Measurements from ENCODE around the gene SGO2. TPM values are rescaled to one million over a fixed set of nuclear protein-coding genes. Genes with fewer than 3 reads are reported as not detected.

Gene SGO2
- total RNA-seq, 1 experiment from 2014 or later = 25.4 TPM

DNA sequence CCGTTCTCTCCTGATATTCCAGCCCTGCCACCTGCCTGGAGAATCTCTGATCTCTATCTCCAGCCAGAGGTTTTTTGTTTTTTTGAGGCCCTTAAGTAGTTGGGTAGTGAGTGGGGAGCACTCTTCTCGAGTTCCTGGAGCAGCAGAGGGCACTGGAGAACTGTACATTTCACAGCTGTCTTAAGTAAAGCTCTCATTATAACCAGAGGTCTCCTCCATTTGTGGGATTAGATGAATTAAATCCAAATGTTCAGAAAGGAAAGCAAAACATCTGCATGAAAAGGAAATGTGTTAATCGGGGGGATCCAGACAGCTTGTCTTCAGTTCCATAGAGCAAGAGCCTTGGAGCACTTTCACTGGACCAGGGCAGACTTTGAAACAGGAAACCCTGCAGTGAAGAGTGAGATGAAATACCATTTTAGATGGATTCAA, 92.6 kb downstream of the SGO2 start:
- peaks cover 0 to 7% of the 10 kb centered on the region in 2 experiments; a peak in 2 of 4 replicates for H3K4me1 ChIP-seq (ENCODE audit: control insufficient read depth in 1 of 2, insufficient read depth in 2 of 2, low read length in 2 of 2)
- H3K9me2 ChIP-seq (ENCODE audit: insufficient read depth) = no peaks in the 10 kb centered on the region
- ATAC-seq (no peak), DNase-seq (ENCODE audit: low read depth, low spot score) (no peak)
- H3K4me2 ChIP-seq (ENCODE audit: low read length) = no peak overlapping the region
- CTCF ChIA-PET = interaction anchor here (1.0 to 1.3 kb wide), 2 partner anchors 85 to 86 kb away, joined by 3 to 7 read pairs; no protein-coding TSS in a partner anchor
- H3K36me3 ChIP-seq (ENCODE audit: control insufficient read depth in 1 of 2, insufficient read depth in 2 of 2, low read length in 2 of 2) = no peaks in the 10 kb centered on the region
- RAD21 ChIA-PET (ENCODE audit: low non-redundant PET in 1 of 2, low total read pairs in 2 of 2, uncharacterized antibody in 2 of 2, unreplicated experiment in 2 of 2) = no interaction called here
- no peak overlapping the region for H3K27ac ChIP-seq (ENCODE audit: low read depth, low read length)
- no peak overlapping the region for H2AFZ ChIP-seq (ENCODE audit: low read depth, low read length, poor library complexity, severe bottlenecking)
- H3K79me2 ChIP-seq (ENCODE audit: insufficient read depth, low read length) = no peaks in the 10 kb centered on the region
- no peak overlapping the region for H3K9ac ChIP-seq (ENCODE audit: low read length)
- H3K9me3 ChIP-seq (ENCODE audit: control insufficient read depth in 1 of 2, insufficient read depth in 1 of 2, low read depth in 1 of 2, low read length in 2 of 2) = no peaks in the 10 kb centered on the region
- no peak overlapping the region for H3K4me3 ChIP-seq (replicated peaks in 1 of 2; ENCODE audit: low read depth in 1 of 2, low read length in 2 of 2)
- H4K20me1 ChIP-seq (ENCODE audit: insufficient read depth) = no peaks in the 10 kb centered on the region
- BruUV-seq (replicated peaks) = no TSS peak
- H3K27me3 ChIP-seq (ENCODE audit: insufficient read depth, low read length) = no peaks in the 10 kb centered on the region
- intact Hi-C loops (cut with micrococcal nuclease) = loop anchor here (2.0 kb wide), 1 partner anchor 84 kb away; no protein-coding TSS in a partner anchor
- TF ChIP-seq RAD21 (IDR thresholded peaks at IDR 0.05; ENCODE audit: low read depth) (peak; percentile 66), EZH2 (IDR thresholded peaks at IDR 0.05) (no peak)
- TF ChIP-seq, protein P1, sequence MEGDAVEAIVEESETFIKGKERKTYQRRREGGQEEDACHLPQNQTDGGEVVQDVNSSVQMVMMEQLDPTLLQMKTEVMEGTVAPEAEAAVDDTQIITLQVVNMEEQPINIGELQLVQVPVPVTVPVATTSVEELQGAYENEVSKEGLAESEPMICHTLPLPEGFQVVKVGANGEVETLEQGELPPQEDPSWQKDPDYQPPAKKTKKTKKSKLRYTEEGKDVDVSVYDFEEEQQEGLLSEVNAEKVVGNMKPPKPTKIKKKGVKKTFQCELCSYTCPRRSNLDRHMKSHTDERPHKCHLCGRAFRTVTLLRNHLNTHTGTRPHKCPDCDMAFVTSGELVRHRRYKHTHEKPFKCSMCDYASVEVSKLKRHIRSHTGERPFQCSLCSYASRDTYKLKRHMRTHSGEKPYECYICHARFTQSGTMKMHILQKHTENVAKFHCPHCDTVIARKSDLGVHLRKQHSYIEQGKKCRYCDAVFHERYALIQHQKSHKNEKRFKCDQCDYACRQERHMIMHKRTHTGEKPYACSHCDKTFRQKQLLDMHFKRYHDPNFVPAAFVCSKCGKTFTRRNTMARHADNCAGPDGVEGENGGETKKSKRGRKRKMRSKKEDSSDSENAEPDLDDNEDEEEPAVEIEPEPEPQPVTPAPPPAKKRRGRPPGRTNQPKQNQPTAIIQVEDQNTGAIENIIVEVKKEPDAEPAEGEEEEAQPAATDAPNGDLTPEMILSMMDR (IDR thresholded peaks at IDR 0.05 in 2 of 3, conservative IDR thresholded peaks at IDR 0.05 in 1 of 3; ENCODE audit: borderline replicate concordance in 1 of 3, insufficient read depth in 1 of 3, low read depth in 2 of 3, low read length in 2 of 3) = peak in 2 of 3 experiments; percentile 10 to 29; a peak in 2 of 6 replicates
- POLR2A ChIA-PET = no interaction called here

GRCh38 chr2:200619279-200619678, 93.3 kb downstream of the SGO2 start:
- no peak overlapping the region for H3K9ac ChIP-seq (ENCODE audit: low read length)
- no peak overlapping the region for H2AFZ ChIP-seq (ENCODE audit: low read depth, low read length, poor library complexity, severe bottlenecking)
- RAD21 ChIA-PET (ENCODE audit: low non-redundant PET in 1 of 2, low total read pairs in 2 of 2, uncharacterized antibody in 2 of 2, unreplicated experiment in 2 of 2) = no interaction called here
- H3K27me3 ChIP-seq (ENCODE audit: insufficient read depth, low read length) = no peaks in the 10 kb centered on the region
- no TSS peak for BruUV-seq (replicated peaks)
- DNase-seq (ENCODE audit: low read depth, low spot score) (no peak), ATAC-seq (no peak)
- no peaks in the 10 kb centered on the region for H3K36me3 ChIP-seq (ENCODE audit: control insufficient read depth in 1 of 2, insufficient read depth in 2 of 2, low read length in 2 of 2)
- H3K9me3 ChIP-seq (ENCODE audit: control insufficient read depth in 1 of 2, insufficient read depth in 1 of 2, low read depth in 1 of 2, low read length in 2 of 2) = no peaks in the 10 kb centered on the region
- no peak overlapping the region for H3K27ac ChIP-seq (ENCODE audit: low read depth, low read length)
- H3K79me2 ChIP-seq (ENCODE audit: insufficient read depth, low read length) = no peaks in the 10 kb centered on the region
- no peaks in the 10 kb centered on the region for H3K9me2 ChIP-seq (ENCODE audit: insufficient read depth)
- intact Hi-C loops (cut with micrococcal nuclease) = loop anchor here (2.0 kb wide), 1 partner anchor 84 kb away; no protein-coding TSS in a partner anchor
- CTCF ChIA-PET = interaction anchor here (1.0 to 1.3 kb wide), 2 partner anchors 84 to 86 kb away, joined by 3 to 7 read pairs; no protein-coding TSS in a partner anchor
- no peak overlapping the region for H3K4me3 ChIP-seq (replicated peaks in 1 of 2; ENCODE audit: low read depth in 1 of 2, low read length in 2 of 2)
- H4K20me1 ChIP-seq (ENCODE audit: insufficient read depth) = no peaks in the 10 kb centered on the region
- H3K4me2 ChIP-seq (ENCODE audit: low read length) = no peak overlapping the region
- peaks cover 0 to 7% of the 10 kb centered on the region in 2 experiments; a peak in 2 of 4 replicates for H3K4me1 ChIP-seq (ENCODE audit: control insufficient read depth in 1 of 2, insufficient read depth in 2 of 2, low read length in 2 of 2)
- POLR2A ChIA-PET = no interaction called here
- no peak for TF ChIP-seq ZNF274 (IDR thresholded peaks at IDR 0.05; ENCODE audit: low read depth, low read length)
- no peak for TF ChIP-seq SP1 (IDR thresholded peaks at IDR 0.05; ENCODE audit: low read depth)
- TF ChIP-seq RAD21 (IDR thresholded peaks at IDR 0.05; ENCODE audit: low read depth) = no peak
- TF ChIP-seq, protein P2, sequence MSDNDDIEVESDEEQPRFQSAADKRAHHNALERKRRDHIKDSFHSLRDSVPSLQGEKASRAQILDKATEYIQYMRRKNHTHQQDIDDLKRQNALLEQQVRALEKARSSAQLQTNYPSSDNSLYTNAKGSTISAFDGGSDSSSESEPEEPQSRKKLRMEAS (IDR thresholded peaks at IDR 0.05) = no peak
- no peak for TF ChIP-seq FOSL1 (IDR thresholded peaks at IDR 0.05; ENCODE audit: low read depth)
- TF ChIP-seq CBX3 (IDR thresholded peaks at IDR 0.05; ENCODE audit: low read depth) = no peak
- TF ChIP-seq ZBTB33 (IDR thresholded peaks at IDR 0.05; ENCODE audit: extremely low read depth, insufficient replicate concordance, low read length) = no peak
- no peak for TF ChIP-seq POLR2A (IDR thresholded peaks at IDR 0.05; ENCODE audit: borderline replicate concordance, extremely low read depth, insufficient read depth, insufficient read length)
- TF ChIP-seq, protein P3, sequence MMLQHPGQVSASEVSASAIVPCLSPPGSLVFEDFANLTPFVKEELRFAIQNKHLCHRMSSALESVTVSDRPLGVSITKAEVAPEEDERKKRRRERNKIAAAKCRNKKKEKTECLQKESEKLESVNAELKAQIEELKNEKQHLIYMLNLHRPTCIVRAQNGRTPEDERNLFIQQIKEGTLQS (IDR thresholded peaks at IDR 0.05) = no peak
- TF ChIP-seq EZH2 (IDR thresholded peaks at IDR 0.05) = no peak
- TF ChIP-seq ZFX (IDR thresholded peaks at IDR 0.05) = no peak
- no peak for TF ChIP-seq EGR1 (IDR thresholded peaks at IDR 0.05; ENCODE audit: low read depth)
